HG03280 (cell line): ENCODE measurements around the gene ENO4.

ENCODE experiments used
- ATAC-seq: cut with Tn5 transposase; IDR thresholded peaks from one replicate; pipeline ENCODE4 v1.9.1; 2021; ENCODE audit warnings: mild to moderate bottlenecking, moderate library complexity; ENCODE audit not compliant: unreplicated experiment

The ENO4 gene

DNA sequence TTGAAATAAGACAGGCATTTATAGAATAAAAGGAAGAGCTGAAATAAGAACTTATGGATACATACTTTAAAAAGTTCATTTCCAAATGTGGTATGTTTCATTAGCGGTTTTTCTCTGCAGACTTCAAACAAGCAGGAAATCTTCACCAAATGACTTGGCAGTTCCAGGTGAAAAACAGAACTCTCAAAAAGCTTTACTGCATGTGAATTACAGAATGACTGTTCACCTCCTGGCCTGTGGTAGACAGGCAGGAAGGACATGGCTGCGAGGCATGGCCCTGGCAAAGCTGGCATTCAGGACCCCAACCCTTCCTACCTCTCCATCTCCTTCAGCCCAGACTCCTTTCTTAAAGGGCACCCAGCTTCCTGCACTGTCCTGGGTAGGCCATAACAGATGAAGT, 21.2 kb upstream of the ENO4 start:
- no peak for ATAC-seq

DNA sequence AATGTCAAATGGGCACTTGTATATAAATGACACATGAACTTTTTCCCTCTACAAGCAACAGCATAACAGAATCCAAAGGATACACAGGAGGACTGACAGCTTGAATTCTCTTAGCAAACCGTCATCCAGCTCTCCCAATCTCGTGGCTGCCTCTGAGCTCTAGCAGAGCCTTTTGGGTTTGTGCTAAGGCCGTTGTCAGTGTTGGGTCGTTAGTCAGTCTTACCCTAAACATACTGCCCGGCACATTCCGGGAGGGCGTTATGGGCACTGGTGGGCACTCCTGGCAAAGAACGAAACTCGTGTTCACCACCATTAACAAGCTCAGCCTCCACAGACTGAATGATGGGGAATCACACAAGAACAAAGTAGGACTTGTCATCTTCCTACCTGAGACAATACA, 19.6 kb upstream of the ENO4 start:
- no peak for ATAC-seq

DNA sequence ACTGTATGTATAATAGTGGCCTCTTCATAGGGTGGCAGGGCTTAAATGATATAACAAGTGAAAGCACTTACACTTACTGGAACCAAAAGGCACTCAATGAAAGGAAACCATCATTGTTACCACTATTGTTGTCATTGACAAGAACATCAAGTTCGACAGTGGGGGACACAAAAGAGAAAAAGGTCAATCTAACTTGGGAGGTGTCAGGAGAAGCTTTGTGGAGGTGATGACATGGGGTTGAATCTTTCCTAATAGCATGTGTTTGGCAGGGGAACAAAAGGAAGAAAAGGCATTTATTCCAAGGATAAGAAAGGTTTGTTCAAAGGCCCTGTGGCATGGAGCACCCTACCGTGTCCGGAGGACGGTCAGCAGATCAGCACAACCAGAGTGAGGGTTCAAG, 18.2 kb upstream of the ENO4 start:
- ATAC-seq, result no peak

DNA sequence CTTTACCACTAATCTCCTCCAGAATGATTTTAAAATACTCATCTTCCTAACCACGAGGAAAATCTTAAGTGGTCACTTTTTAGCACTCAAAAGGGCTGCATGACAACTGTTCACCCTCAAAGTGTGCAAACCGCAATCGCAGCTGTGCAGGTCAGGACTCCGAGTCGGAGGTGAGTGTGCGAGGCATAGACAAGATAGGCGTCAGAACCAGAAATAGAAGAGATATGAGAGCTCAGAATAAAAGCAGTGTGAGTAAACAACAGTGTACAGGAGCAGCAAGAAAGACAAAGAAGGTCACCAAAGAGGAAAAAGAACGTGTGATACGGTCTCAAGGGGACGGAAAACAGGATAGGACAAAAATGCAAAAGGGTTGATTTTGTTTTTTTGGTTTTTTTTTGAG, 17.5 kb upstream of the ENO4 start:
- no peak for ATAC-seq

DNA sequence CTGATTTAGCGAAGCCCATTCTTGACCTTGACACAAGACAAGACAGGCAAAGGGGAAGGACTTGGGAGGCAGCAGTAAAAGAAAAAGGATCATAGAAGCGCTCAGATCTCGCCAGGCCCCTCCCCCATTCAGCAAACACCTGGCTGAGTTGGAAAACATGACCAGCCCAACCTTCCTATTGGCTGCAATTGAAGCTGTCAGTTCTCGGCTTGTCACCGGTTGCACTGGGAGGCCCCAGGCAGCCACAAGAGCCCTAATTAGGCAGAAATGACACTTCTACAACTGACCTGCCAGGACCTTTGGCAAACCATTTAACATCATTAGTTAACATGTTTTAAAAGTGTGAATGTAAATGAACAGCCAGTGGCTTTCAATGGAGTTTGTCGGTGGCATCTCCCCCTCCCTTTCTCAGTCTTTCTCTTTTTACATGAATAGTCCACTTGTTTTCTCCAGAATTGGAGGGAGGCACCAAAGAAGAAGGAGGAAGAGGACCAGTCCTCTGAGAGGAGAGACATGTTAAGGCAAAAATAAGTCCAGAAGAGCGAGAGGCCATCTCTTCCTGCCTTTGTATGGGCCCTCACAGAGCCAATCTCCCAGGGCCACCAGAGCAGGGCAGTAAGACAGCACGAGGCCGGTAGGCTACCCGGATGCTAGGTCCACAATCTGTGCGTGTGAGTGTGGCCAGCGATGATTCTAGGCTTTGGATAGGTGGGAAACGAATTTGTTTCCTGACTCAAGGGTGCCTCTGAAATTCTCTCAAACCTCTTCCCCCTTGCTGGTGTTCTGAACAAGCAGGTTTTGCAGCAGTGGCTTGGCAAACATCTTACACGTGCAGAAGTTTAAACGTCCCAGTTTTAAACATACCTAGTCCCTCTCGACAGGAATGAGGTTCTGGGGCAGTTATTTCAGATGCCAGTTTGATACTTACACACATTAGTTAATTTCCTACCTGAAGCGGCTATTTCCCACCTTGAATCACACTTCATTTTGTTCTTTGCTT, 15.0 kb upstream of the ENO4 start:
- no peak for ATAC-seq

DNA sequence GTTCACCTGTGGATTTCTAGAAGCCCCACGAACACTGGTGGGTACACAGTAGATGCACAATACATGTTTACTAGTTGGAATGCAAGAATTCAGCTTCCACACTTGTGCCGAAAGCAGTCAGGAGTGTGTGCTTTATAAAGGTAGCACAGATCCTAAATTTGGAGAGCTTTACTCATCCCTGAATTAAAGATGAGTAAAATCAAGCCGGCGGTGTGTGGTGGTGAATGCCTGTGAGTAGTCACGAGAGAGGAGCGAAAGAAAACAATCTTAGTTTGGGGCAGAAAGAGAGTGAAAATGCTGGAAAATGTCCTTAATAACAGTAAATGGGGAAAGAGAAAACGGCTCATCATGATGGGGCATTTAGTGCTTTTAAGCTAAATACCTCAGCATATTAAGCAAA, 13.6 kb upstream of the ENO4 start:
- no peak for ATAC-seq

DNA sequence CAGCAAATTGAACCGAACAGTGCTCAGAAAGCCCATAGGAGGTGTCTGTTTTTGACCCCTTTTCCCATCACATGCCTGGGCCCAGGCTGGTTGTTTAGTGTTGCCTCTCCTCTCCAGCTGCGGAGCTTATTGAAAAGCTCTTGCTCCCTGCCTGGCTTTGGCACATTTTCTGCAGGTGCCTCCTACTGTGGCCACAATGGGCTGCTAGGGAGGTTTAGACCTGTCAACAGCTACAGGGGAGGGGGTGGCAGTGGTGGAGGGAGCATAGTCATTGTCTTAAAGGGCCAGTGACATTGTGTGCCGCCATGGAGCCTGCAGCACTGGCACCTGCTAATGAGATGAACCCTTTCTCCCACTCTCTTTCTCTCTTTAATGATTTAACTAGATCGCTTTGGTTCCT, 13.2 kb upstream of the ENO4 start:
- ATAC-seq, result no peak

DNA sequence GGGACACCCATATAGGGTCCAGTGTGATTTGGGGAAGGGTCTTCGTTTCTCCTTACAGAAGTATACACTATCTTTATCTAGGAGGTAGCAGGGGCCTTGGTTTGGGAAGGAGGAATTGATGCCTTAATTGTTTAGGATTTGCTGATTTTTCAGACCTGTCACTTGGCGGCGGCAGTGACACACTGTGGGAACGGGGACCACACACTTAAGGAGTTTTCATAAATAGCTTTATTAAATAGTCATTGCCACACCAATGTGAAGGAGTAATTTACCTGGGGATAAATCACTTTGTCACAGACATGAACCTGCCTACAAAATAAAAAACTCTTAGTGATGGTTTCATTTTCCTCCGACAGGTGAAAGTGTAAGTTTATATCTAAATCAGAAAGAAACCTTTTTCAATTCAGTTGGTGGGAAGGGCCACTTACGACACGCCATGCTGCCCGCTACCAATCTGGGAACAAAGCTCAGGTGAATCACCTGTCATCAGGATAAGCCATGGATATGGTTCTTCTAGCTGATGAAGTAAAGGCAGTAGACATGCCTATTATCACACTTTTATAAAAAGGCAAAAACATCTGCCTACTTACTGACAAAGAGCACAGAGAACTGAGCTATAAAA, 12.3 kb upstream of the ENO4 start:
- ATAC-seq, result no peak

DNA sequence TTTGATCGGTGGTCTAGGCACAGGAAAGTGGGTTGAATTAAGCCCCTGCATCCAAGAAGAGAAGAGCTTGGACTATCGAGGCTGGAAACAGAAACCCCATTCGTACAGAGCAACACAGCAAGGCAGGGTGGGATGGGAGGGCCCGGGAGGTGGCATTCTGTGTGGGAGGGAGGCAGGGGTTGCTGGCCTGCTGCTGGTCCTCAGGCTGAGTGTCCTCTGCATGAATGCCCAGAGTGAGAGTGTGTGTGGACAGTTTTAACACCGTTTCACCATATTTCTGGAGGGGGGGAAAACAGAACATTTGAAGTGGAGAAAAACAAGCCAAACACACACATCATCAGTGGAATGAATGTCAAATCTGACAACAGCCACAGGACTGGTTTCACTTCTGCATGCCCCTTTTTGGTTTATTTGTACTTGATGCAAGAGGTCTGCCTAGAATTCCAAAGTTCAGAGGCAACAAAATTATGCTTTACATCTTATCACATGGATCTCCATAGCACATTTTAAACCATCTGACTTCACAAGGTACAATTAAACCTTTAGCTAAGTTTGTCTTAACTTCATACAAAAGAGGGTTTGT, 11.1 kb upstream of the ENO4 start:
- ATAC-seq, result peak; percentile 71

DNA sequence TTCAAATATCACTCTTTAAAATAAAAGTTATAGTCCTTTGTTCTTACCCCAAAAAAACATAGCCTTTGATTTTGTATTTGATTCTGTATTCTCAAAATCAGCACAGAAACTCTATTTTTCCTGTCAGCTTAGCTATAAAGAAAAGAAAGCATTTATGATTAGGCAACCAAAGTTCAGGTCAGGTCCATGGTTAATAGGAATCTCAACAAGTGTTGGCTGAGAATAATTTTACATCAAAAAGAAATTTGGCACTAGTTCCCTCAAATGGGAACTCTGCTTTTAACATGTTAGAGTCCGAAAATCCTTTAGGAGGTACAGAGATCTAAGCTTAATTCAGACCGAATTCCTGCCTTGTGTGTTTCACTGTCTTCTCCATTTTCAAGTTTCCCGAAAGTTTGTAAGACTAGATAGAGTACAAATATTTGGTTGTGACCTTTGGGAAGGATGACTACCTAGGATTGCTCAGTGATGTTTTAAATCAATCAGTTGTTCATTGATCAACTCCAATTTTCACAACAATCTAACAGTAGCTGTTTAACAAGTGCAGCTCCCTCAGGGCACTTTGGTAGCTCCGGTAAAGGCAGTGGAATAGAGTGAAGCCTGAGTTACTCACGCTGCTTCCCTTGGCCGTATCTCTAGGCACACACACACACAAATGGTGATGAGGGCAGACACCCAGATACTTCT, 8.8 kb upstream of the ENO4 start:
- no peak for ATAC-seq

DNA sequence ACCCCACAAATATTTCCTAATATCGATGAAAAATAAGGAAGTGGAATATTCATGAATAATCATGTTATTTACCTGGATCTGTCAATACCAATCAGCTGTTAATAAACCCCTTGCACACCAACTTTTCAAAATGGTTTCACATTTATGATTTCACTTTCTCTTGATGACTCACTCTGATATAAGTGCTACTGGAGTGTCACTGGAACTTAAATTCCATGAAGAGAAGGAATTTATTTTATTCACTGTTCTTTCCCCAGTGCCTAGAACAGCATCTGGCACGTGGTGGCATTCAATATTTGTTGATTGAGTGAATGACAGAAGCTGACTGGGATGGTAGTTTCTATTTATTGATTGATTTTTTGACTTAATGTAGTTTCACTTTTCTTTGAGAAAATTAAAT, 3.5 kb upstream of the ENO4 start:
- ATAC-seq, result no peak

DNA sequence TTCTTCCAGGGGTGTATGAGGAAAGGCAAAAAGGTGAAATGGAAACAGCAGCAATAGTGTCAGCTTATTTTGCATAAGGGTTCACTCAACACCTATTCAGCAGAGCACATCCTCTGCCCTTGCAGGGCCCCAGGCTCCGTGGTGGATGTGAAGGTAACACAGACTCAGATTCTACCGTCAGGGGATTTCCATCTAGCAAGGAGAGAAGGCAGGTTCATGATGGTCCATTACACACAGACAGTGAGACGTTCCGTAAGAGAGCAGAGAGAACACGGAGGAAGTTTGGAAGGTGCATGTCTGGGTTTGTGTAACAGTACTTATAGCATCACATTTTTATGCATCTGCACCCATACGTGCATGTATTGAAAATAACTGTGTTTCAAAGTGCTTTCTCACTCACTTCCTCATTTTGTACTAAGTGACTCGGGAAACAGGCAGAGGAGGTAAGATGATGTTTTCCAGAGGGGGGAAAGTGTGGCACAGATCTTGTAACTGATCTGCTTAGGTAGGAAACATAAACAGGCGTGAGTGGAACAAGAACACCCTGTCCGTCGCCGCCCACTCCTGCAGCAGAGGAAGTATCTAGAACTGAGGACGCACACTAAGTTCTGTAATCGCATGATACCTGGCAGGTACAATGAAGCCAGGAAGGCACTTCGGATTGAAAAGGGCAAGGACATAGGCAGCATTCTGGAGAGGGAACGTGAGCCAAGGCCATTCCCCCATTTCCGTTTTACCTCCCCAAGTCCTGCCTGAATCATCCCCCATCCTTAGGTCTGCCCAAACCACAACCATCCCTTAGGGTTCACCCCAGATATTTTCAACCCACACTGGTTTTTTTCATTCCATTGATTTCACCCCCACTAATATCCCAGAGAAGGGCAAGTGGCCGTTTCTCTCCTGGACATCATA, 1.0 kb upstream of the ENO4 start:
- ATAC-seq, result peak; percentile 55

DNA sequence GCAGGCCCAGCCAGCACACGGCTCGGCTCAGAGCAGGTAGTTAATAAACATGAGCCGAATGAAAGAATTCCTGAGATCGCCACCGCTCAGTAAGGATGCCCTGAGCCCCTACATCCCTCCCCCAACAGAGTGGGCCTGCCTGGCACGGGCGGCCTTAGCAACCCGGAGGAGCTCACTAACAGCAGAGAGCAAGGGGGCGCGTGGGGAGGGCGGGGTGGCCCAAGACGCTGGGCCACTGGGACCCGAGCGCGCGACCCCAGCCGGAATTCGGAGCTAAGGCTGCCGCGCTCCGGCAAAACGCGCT, 403 bp upstream of the ENO4 start:
- ATAC-seq, result no peak

DNA sequence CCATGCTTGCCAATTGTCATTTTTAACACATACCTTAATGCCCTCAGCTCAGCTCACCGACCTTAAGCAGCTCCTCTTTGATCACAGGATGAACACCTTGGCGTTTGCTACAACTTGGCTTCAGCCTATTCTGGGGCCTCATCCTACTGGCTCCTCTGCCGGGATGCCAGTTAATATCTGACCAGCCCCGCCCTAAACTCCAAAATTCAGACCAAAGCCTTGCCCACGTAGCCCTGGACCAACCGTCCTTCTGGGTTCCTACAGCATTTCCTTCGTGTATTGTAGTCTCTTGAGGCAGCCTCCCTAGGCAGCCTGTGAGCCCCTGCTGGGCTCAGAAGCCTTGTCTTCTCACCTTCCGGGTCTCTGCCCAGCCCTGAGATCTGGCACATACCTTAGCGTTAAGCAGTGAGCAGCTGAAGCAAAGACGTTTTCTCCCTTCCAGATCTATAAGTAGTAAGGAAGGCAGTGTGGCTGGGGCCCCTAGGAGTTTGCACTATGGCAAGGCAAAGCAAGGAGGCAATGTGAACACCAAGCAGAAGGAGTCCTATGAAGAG, 836 bp downstream of the ENO4 start:
- ATAC-seq, result no peak

DNA sequence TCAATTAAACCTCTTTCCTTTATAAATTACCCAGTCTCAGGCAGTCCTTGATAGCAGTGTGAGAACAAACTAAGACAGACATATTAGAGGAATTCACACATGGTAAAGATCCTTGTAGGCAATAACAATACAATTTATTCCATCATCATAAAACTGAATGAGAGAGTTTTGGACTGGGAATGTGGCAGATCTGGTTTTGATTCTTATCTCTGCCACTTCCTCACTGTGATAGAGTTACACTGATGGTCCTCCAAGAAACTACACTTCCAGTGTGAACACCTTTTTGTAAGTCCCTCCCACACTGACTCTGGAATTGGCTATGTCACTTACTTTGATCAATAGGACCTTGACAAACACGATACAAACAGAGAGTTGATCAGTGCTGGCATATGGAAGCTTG, 2.9 kb downstream of the ENO4 start:
- ATAC-seq, result no peak

DNA sequence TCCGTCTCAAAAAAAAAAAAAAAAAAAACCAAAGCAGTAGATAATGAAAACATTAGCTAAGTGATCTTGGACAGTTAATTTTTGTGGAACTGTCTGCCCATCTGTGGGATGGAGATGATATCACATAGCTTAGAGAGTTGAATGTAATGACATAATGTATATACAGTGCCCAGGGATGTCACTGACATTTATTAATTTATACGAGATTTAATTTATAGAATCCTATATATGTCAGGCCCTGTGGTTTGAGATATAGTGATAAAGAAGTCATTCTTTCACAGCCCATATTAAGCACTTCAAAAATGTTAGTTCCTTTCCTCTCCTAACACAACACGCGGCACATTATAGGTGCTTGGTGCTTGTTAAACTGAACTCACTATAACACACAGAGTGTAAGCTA, 4.0 kb downstream of the ENO4 start:
- ATAC-seq, result no peak

DNA sequence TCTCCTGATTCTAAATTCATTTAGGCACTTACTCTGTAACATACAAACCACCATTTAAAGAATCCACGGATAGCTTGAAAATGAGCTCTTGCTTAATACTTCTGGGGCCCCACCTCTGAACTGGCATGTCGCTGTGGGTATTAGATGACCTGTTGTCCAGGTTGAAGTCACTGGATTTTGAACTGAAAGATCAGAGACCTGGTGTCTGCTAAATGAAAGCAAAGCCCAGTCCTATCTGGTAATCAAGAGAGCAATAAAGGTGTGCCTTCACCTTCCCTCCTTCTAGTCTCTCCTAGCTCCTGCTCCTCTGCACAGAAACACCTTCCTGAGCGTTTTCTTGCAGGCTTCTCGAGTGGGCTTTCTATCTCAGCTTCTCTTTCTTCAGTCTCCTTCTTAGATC, 4.4 kb downstream of the ENO4 start:
- ATAC-seq, result no peak

DNA sequence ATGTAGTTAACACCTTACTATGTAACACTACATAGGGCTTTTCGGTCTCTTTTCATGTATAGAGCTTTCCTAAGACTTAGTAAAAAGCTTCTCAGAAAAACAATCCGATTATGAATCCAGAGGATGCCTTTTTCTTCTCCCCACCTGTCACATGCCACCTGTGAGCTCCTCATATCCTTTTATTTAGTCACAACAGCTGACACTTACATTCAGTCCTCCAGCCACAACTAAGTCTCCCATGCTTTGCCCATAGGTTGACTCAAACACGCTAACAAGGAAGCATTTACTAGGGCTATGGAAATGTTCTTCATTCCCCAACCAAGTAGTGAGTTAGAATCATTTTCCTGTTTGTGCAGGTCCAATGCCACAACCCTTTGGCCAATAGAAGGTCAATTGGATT, 7.9 kb downstream of the ENO4 start:
- ATAC-seq, result no peak

DNA sequence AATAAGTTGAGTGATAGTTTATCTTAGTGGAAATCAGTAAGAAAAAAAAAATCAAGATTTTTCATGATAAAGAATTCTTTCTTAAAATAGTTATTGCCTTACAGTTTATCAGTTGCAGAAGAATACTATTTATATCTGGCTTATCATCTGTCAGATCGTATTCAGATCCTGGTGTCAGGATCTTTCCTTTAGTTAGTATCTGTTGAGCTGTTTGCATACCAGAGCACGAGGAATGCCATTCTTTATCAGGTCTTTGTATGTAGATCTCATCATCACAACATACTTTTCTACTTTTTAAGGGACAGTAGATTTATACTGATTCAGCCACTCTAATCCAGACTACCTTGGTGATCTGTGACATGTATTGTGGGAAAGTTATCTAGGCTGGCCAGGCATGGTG, 12.5 kb downstream of the ENO4 start:
- ATAC-seq, result no peak

DNA sequence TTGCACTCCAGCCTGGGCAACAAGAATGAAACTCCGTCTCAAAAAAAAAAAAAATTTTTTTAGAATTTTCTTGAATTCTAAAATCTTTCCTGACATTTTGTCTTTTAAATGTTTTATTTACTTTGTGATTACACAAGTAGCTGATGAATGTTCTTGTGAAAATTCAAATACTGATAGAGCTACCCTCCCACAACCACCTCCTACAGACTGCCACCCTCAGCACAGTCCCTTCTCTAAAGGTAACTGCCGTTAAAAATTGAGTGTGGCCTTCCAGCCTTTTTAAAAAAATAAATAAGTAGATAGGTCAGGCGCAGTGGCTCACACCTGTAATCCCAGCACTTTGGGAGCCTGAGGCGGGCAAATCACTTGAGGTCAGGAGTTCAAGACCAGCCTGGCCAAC, 15.1 kb downstream of the ENO4 start:
- no peak for ATAC-seq
